BLaER1 (cell line): Measurements from ENCODE around the gene SLPI.

Experiments
- H3K27ac ChIP-seq: shearing (Covaris generic); formaldehyde crosslinking; 2 replicates; pipeline ENCODE4 v1.8.1; 2022
- H3K27me3 ChIP-seq: shearing (Covaris generic); formaldehyde crosslinking; 2 replicates; pipeline ENCODE4 v1.8.1; 2022
- H3K36me3 ChIP-seq: shearing (Covaris generic); formaldehyde crosslinking; 2 replicates; pipeline ENCODE4 v1.8.1; 2022
- H3K4me1 ChIP-seq: shearing (Covaris generic); formaldehyde crosslinking; 2 replicates; pipeline ENCODE4 v1.8.1; 2022
- H3K4me2 ChIP-seq: shearing (Covaris generic); formaldehyde crosslinking; 2 replicates; pipeline ENCODE4 v1.8.1; 2022
- H3K4me3 ChIP-seq: shearing (Covaris generic); formaldehyde crosslinking; 2 replicates; pipeline ENCODE4 v1.8.1; 2022
- H3K9ac ChIP-seq: shearing (Covaris generic); formaldehyde crosslinking; 2 replicates; pipeline ENCODE4 v1.8.1; 2022
- H3K9me3 ChIP-seq: shearing (Covaris generic); formaldehyde crosslinking; 2 replicates; pipeline ENCODE4 v1.8.1; 2022
- H4K20me1 ChIP-seq: shearing (Covaris generic); formaldehyde crosslinking; 2 replicates; pipeline ENCODE4 v1.8.1; 2022
- Cebpa-rat ChIP-seq: shearing (Covaris generic); IDR thresholded peaks from 2 replicates; pipeline ENCODE4 v1.8.1; 2022

SLPI gene

DNA sequence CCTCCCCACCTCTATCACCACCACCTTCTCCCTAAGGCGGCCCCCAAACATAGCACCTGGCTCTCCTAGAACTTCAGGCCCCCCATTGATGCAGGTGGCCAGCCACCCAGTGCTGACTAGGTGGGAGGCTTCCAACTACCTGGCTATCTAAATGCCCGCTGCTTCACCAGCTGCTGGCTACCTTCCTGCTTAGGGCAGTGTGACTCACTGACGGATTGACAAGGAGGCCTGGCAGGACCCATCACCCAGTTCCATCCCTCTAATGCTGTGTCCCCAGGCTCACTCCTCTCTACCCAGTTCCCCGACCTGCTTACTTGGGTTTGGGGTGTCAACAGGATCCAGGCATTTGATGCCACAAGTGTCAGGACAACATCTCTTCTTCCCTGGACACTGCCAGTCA is 1.1 kb downstream of the SLPI start:
- Histone ChIP-seq H3K27me3 (no peaks in the 10 kb centered on the region), H3K4me3 (no peak overlapping the region), H3K9me3 (no peaks in the 10 kb centered on the region), H3K4me1 (no peaks in the 10 kb centered on the region), H3K27ac (no peak overlapping the region), H4K20me1 (no peaks in the 10 kb centered on the region), H3K9ac (no peak overlapping the region), H3K4me2 (no peak overlapping the region), H3K36me3 (no peaks in the 10 kb centered on the region)
- TF ChIP-seq Cebpa-rat, result no peak

DNA sequence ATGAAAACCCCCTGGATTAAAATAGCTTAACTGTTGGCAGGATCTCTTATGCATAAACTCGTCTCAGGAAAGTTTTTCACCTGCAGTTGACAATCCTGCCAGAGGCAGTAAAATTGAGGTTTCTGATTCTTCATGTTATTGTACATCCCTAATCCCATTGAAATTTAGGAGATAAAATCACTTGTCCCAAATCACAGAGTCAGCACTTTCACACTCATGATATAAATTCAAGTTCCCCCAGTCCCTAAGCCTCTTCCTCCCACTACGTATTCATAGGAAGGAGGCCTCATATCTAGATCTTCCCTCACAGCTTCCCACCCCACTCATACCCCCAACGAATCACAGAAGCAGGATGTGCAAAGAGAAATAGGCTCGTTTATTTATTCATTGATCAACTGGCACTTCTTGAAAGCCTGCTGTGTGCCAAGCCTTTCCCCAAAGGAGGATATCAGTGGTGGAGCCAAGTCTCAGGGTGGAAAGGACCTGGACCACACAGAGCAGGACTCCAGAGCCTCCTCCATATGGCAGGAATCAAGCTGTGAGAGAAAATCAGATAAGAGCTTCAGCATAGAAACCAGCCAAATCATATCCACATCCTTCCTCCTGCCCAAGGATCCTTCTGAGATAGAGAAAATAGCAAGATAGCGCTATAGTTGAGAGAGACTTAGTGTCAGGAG is 2.3 kb downstream of the SLPI start:
- no peak for TF ChIP-seq Cebpa-rat

DNA sequence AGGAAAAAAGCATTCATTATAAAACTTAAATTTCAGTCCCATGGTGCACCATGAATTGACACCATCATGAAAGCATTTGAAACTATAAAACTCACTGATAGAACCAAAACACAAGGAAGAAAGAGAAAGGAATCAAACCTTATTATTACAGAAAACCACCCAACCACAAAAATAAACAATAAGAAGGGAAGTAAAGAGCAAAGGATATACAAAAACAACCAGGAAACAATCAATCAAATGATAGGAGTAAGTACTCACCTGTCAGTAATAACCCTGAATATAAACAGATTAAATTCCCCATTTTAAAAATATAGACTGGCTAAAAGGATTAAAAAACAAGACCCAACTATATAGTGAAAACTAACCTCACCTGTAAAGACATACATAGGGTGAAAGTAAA is 5.8 kb downstream of the SLPI start:
- Histone ChIP-seq H3K9ac (no peak overlapping the region), H3K27me3 (no peaks in the 10 kb centered on the region), H3K27ac (no peak overlapping the region), H3K9me3 (no peaks in the 10 kb centered on the region), H4K20me1 (no peaks in the 10 kb centered on the region), H3K4me3 (no peak overlapping the region), H3K4me1 (no peaks in the 10 kb centered on the region), H3K4me2 (no peak overlapping the region), H3K36me3 (no peaks in the 10 kb centered on the region)
- TF ChIP-seq Cebpa-rat, result no peak

More for the DNA sequence above, 2.3 kb downstream of the SLPI start:
- no peaks in the 10 kb centered on the region for H3K27me3 ChIP-seq
- no peak overlapping the region for H3K27ac ChIP-seq
- no peaks in the 10 kb centered on the region for H3K4me1 ChIP-seq
- no peaks in the 10 kb centered on the region for H4K20me1 ChIP-seq
- H3K9me3 ChIP-seq, result no peaks in the 10 kb centered on the region
- H3K4me3 ChIP-seq, result no peak overlapping the region
- H3K9ac ChIP-seq, result no peak overlapping the region
- no peaks in the 10 kb centered on the region for H3K36me3 ChIP-seq
- H3K4me2 ChIP-seq, result no peak overlapping the region

DNA sequence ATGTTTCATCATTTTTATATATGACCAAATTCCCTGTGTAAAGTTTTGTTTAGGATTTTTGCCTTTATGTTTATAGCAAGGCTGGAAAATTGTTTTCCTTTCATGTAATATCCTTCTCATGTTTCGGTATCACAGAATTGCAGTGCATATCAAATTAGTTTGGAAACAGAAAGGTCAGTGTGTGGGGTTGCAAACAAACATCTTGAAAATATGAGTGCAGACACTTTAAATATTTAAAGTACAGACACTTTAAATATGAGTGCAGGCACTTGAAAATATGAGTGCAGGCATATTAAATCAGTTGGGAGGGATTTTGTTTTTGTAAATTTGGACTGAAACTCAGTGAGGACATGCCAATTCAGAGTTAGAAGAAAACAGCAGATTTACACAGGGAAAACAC is 6.5 kb downstream of the SLPI start:
- Histone ChIP-seq H3K9me3 (no peaks in the 10 kb centered on the region), H3K36me3 (no peaks in the 10 kb centered on the region), H3K4me2 (no peak overlapping the region), H3K9ac (no peak overlapping the region), H3K27me3 (no peaks in the 10 kb centered on the region), H4K20me1 (no peaks in the 10 kb centered on the region), H3K27ac (no peak overlapping the region), H3K4me3 (no peak overlapping the region), H3K4me1 (no peaks in the 10 kb centered on the region)
- TF ChIP-seq Cebpa-rat, result no peak

DNA sequence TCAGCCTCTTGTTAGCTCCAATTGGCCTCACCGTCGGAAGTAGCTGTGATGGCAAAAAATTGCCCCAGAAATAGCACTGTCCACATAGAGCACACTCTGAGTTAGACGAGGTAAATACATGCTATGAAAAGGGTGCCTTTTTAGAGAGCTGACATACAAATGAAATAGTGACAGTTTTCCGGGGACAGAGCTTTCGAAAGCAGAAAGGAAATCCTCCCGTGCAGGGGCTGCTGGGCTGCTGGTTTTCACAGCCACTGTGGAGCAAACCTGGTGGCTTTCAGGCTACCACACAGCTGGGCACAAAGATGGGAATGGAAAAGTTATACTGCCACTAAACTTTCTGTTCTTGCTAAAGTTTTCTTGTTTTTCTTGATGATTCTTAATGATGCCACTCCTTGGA is 8.3 kb downstream of the SLPI start:
- no peaks in the 10 kb centered on the region for H3K36me3 ChIP-seq
- no peaks in the 10 kb centered on the region for H3K27me3 ChIP-seq
- no peak overlapping the region for H3K27ac ChIP-seq
- H3K4me1 ChIP-seq, result no peaks in the 10 kb centered on the region
- H4K20me1 ChIP-seq, result no peaks in the 10 kb centered on the region
- no peak for TF ChIP-seq Cebpa-rat
- H3K4me3 ChIP-seq, result no peak overlapping the region
- H3K9ac ChIP-seq, result no peak overlapping the region
- no peak overlapping the region for H3K4me2 ChIP-seq
- no peaks in the 10 kb centered on the region for H3K9me3 ChIP-seq

DNA sequence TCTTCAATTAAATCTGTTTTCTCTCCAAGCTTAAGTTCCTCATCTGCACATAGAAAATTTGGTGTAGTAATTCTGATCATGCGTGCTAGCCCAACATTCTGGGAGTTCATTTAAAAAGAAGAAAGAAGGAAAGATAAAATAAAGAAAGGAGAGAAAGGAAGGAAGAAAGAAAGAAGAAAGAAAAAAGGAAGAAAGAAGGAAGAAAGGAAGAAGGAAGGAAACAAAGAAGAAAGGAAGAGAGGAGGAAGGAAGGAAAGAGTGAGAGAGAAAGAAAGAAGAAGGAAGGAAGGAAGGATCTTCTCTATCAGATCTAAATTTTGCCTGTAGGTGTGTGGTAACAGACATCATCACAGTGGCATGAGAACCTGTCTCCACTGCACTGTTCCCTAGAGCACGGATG is 16.2 kb downstream of the SLPI start:
- no peaks in the 10 kb centered on the region for H3K36me3 ChIP-seq
- no peak overlapping the region for H3K4me3 ChIP-seq
- no peaks in the 10 kb centered on the region for H3K27me3 ChIP-seq
- TF ChIP-seq Cebpa-rat, result no peak
- no peak overlapping the region for H3K9ac ChIP-seq
- H3K4me2 ChIP-seq, result no peak overlapping the region
- H4K20me1 ChIP-seq, result no peaks in the 10 kb centered on the region
- no peaks in the 10 kb centered on the region for H3K4me1 ChIP-seq
- no peak overlapping the region for H3K27ac ChIP-seq
- H3K9me3 ChIP-seq, result peaks cover 26% of the 10 kb centered on the region

DNA sequence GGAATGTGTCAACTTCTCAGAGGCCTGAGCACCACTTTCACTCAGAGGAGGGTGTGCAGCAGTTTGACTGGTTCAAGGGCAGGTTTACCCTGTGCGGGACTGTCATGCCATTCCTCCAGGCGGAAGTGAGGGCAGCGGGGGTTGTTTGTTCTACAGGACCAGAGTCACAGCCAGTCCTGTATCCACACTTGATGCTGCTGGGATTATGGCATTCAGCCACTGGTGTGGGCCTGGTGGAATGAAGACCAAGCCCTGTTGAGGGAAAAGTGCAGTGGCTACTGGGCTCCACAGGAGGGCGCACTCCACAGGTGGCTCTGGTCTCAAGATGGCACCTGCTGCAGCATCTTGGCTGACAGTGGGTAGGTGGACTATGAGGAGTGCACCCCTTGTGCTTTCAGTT is 18.4 kb downstream of the SLPI start:
- H3K36me3 ChIP-seq, result no peaks in the 10 kb centered on the region
- H3K9me3 ChIP-seq, result peaks cover 26% of the 10 kb centered on the region
- H3K27ac ChIP-seq, result no peak overlapping the region
- H3K4me2 ChIP-seq, result no peak overlapping the region
- no peak for TF ChIP-seq Cebpa-rat
- H3K27me3 ChIP-seq, result no peaks in the 10 kb centered on the region
- no peak overlapping the region for H3K9ac ChIP-seq
- H4K20me1 ChIP-seq, result no peaks in the 10 kb centered on the region
- 0 out of 2 replicates have a peak, but pooled peaks cover 6% of the 10 kb centered on the region for H3K4me1 ChIP-seq
- no peak overlapping the region for H3K4me3 ChIP-seq

DNA sequence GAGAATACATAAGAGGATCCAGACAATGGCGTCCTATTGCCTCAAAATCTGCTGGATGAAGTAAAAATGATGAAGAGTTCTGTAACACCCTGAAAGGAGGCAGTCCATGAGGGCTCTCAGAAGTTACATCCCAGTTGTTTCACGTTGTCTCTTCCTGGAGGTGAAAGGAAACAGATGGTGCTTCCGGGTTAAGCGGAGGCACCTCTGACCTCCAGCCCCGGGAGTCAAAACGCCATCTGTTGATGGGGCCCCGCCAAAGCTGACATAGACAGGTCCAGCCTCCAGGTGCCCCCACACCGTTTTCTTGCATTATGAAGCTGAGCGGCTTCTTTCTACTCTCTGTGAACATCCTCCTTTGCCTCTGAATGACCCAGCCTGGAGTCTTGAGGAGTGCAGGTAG is 23.7 kb downstream of the SLPI start:
- peaks cover 16% of the 10 kb centered on the region for H3K9me3 ChIP-seq
- H3K4me1 ChIP-seq, result 0 out of 2 replicates have a peak, but pooled peaks cover 6% of the 10 kb centered on the region
- no peaks in the 10 kb centered on the region for H3K36me3 ChIP-seq
- H3K4me3 ChIP-seq, result no peak overlapping the region
- H3K27ac ChIP-seq, result no peak overlapping the region
- H4K20me1 ChIP-seq, result no peaks in the 10 kb centered on the region
- no peaks in the 10 kb centered on the region for H3K27me3 ChIP-seq
- no peak for TF ChIP-seq Cebpa-rat
- H3K9ac ChIP-seq, result no peak overlapping the region
- no peak overlapping the region for H3K4me2 ChIP-seq

DNA sequence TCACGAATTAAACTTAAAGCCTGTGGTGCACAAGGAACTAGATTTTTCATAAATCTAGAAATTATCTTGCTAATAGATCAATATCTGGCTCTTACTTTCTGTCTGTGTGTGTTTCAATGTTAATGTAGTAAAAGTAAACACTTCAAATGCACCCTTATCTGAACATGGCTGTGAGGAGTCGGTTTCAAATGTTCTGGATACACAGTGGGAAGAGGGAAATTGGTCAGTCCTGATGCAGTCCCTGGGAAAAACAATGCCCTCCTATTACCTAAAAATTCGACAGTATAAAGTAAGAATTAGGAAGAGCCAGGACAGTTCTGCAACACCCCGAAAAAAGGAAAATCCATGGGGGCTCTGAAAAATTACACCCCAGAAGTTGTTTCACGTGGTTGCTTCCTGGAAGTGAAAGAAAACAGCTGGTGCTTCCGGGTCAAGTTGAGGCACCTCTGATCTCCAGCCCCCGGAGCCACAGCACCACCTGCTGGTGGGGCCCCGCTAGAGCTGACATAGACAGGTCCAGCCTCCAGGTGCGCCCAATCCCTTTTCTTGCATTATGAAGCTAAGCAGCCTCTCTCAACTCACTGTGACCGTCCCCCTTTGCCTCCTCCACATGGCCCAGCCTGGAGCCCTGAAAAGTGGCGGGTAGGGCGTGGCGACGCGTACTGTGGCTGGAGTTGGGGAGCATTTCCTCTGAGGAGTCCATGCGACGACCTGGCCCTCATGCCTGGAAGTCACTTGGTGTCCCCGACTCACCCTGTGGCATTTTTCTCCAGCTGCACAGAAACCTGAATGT is 24.9 kb downstream of the SLPI start:
- 0 out of 2 replicates have a peak, but pooled peaks cover 6% of the 10 kb centered on the region for H3K4me1 ChIP-seq
- no peaks in the 10 kb centered on the region for H4K20me1 ChIP-seq
- H3K27me3 ChIP-seq, result no peaks in the 10 kb centered on the region
- H3K9me3 ChIP-seq, result peaks cover 4% of the 10 kb centered on the region; the same call in 1 of the 2 replicates
- TF ChIP-seq Cebpa-rat, result no peak
- no peak overlapping the region for H3K4me2 ChIP-seq
- H3K27ac ChIP-seq, result no peak overlapping the region
- H3K36me3 ChIP-seq, result no peaks in the 10 kb centered on the region
- H3K4me3 ChIP-seq, result no peak overlapping the region
- no peak overlapping the region for H3K9ac ChIP-seq

DNA sequence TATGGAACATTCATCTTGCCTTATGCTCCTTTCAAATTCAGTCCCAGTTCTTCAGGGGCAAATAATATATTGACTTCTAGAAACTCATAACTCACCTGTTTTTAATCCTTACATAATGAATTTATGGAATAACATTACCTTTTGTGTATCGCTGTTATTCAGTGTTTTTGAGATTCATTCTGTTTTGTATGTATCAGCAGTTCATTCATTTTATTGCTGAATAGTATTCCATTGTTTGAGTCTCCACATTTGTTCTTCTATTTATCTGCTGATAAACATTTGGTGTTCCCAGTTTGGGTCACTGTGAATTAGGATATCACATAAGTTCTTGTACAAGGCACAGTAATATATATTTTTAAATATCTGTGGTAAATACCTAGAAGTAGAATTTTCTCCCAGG is 28.1 kb downstream of the SLPI start:
- Histone ChIP-seq H3K27me3 (no peaks in the 10 kb centered on the region), H3K4me1 (no peaks in the 10 kb centered on the region), H3K9ac (no peak overlapping the region), H3K36me3 (no peaks in the 10 kb centered on the region), H3K9me3 (no peaks in the 10 kb centered on the region), H3K4me2 (no peak overlapping the region), H3K27ac (no peak overlapping the region), H4K20me1 (no peaks in the 10 kb centered on the region), H3K4me3 (no peak overlapping the region)
- no peak for TF ChIP-seq Cebpa-rat
